Mesothelial cell of epicardium (in vitro differentiated cells): ENCODE measurements around the gene CHEK2. TPM values are rescaled to one million over a fixed set of nuclear protein-coding genes. Genes with fewer than 3 reads are reported as not detected.
"Not testable (repeated sequence)": the region's sequence is repeated elsewhere in the genome, so short reads cannot be mapped to it uniquely, and the experiment has no call there.

Experiments
- DNase-seq, 2 experiments: peaks; one replicate each; pipeline ENCODE4 v3.0.0; 2021; ENCODE audit warnings: low spot score in 2 of 2; ENCODE audit not compliant: unreplicated experiment in 2 of 2
- H3K27ac Mint-ChIP-seq: 2 replicates; pipeline ENCODE4 v1.8.0; 2021; ENCODE audit warnings: mixed read lengths
- H3K27me3 Mint-ChIP-seq: 2 replicates; pipeline ENCODE4 v1.8.0; 2021; ENCODE audit warnings: low read depth, mixed read lengths
- H3K36me3 Mint-ChIP-seq: 2 replicates; pipeline ENCODE4 v1.8.0; 2021; ENCODE audit warnings: mixed read lengths
- H3K4me1 Mint-ChIP-seq: 2 replicates; pipeline ENCODE4 v1.8.0; 2021; ENCODE audit warnings: mixed read lengths
- H3K4me3 Mint-ChIP-seq: 2 replicates; pipeline ENCODE4 v1.8.0; 2021; ENCODE audit warnings: mild to moderate bottlenecking, moderate library complexity, mixed read lengths
- H3K9me3 Mint-ChIP-seq: 2 replicates; pipeline ENCODE4 v1.8.0; 2021; ENCODE audit warnings: mixed read lengths
- CTCF ChIP-seq: fragments of 200-600 bp; sonication (generic); IDR thresholded peaks from one replicate; pipeline ENCODE4 v1.5.0; 2021; ENCODE audit warnings: antibody characterized with exemption; ENCODE audit not compliant: unreplicated experiment
- total RNA-seq: library from RNA; stranded (reverse); gene quantifications from 3 replicates; pipeline ENCODE4 v1.2.1, GENCODE V29; 2021

CHEK2 gene
- total RNA-seq, 1 donor from 2014 or later = 22.9 TPM

DNA sequence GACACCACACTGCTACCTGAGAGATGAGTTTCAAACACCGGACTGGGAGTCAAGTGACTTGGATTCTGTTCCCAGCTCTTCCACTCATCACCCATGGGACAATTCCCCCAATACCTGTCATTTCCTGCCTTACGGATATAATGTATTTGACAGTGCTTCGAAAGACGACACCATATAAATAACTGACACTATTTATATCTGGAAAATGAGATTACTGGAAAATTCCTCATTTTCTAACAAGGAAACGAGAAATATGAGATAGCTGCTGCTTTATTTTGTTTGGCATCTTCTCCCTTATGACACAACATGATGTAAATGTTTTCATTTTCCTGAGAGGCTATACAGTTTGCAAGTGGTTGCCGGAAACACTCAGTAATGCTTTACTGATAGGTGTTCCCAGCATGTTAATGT, 8.9 kb upstream of the CHEK2 start:
- H3K4me3 Mint-ChIP-seq = no peak overlapping the region
- H3K27me3 Mint-ChIP-seq = no peaks in the 10 kb centered on the region
- H3K4me1 Mint-ChIP-seq = no peaks in the 10 kb centered on the region
- H3K27ac Mint-ChIP-seq = no peak overlapping the region
- no peak for DNase-seq
- peaks cover 29% of the 10 kb centered on the region for H3K36me3 Mint-ChIP-seq
- no peak for TF ChIP-seq CTCF
- no peaks in the 10 kb centered on the region for H3K9me3 Mint-ChIP-seq

GRCh38 chr22:28743852-28744251, 2.2 kb upstream of the CHEK2 start:
- H3K27me3 Mint-ChIP-seq = no peaks in the 10 kb centered on the region
- H3K4me3 Mint-ChIP-seq = peak overlapping the region; percentile 79
- peaks cover 18% of the 10 kb centered on the region for H3K4me1 Mint-ChIP-seq
- no peaks in the 10 kb centered on the region for H3K9me3 Mint-ChIP-seq
- H3K36me3 Mint-ChIP-seq = peaks cover 18% of the 10 kb centered on the region
- TF ChIP-seq CTCF = no peak
- no peak for DNase-seq
- peak overlapping the region; percentile 91 for H3K27ac Mint-ChIP-seq

GRCh38 chr22:28742562-28742962, 942 bp upstream of the CHEK2 start:
- no peak for TF ChIP-seq CTCF
- Mint-ChIP-seq H3K4me3 (peak overlapping the region; percentile 79), H3K27me3 (no peaks in the 10 kb centered on the region), H3K27ac (peak overlapping the region; percentile 91), H3K9me3 (no peaks in the 10 kb centered on the region), H3K36me3 (peaks cover 14% of the 10 kb centered on the region), H3K4me1 (peaks cover 18% of the 10 kb centered on the region)
- DNase-seq = no peak

DNA sequence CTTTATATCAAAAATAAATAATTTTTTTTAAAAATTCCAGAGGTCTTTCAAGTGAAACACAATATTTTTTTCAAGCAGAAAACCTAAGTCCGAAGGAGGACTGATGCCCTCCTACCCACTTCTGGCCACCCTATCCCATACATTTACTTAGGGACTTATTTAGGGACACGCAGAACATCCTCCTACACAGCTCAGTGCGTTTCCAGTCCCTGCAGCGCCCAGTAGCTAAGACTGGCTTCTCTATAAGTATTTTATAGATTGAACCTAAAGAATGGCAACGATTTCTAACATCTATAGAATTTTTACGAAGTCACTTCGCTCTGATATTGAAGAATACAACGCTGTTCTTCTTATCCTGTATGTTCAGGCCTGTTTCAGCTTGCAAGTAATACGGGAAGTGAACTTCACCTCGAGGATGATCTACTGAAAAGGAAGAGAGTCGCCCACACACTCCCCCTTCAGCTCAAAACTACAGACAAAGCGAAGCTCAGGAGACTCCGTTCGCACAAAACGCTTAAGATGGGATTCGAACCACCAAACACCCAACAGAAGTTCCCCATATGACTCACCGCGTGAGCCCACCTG, 328 bp downstream of the CHEK2 start:
- Mint-ChIP-seq H3K27ac (peak overlapping the region; percentile 91), H3K4me3 (peak overlapping the region; percentile 79), H3K27me3 (no peaks in the 10 kb centered on the region), H3K9me3 (no peaks in the 10 kb centered on the region), H3K36me3 (peaks cover 11% of the 10 kb centered on the region), H3K4me1 (peaks cover 18% of the 10 kb centered on the region)
- no peak for DNase-seq
- TF ChIP-seq CTCF = no peak

GRCh38 chr22:28738876-28739275, 2.7 kb downstream of the CHEK2 start:
- not testable (repeated sequence) for H3K36me3 Mint-ChIP-seq, H3K9me3 Mint-ChIP-seq, DNase-seq, H3K27ac Mint-ChIP-seq, H3K27me3 Mint-ChIP-seq, H3K4me3 Mint-ChIP-seq
- H3K4me1 Mint-ChIP-seq = peaks cover 18% of the 10 kb centered on the region

GRCh38 chr22:28737701-28738100, 3.9 kb downstream of the CHEK2 start:
- no peak for TF ChIP-seq CTCF

More at GRCh38 chr22:28737701-28738100, 3.9 kb downstream of the CHEK2 start:
- H3K4me1 Mint-ChIP-seq = peaks cover 7% of the 10 kb centered on the region
- H3K4me3 Mint-ChIP-seq = no peak overlapping the region
- H3K27me3 Mint-ChIP-seq = no peaks in the 10 kb centered on the region
- H3K36me3 Mint-ChIP-seq = peaks cover 8% of the 10 kb centered on the region
- DNase-seq = no peak
- H3K9me3 Mint-ChIP-seq = no peaks in the 10 kb centered on the region
- H3K27ac Mint-ChIP-seq = no peak overlapping the region
